H7 (cell line): ENCODE measurements around the gene RNPS1. TPM values are rescaled to one million over a fixed set of nuclear protein-coding genes. Genes with fewer than 3 reads are reported as not detected.

ENCODE experiments used
- DNase-seq: peaks from one replicate; pipeline ENCODE4 v3.0.0; 2012
- H3K27me3 ChIP-seq: 2 replicates; pipeline ENCODE4 v1.6.0; 2011; ENCODE audit warnings: mild to moderate bottlenecking, low read length; ENCODE audit not compliant: control insufficient read depth, insufficient read depth
- H3K36me3 ChIP-seq: replicated peaks from 2 replicates; pipeline ENCODE4 v1.5.1; 2011; ENCODE audit warnings: low read length; ENCODE audit not compliant: control insufficient read depth, insufficient read depth
- H3K4me3 ChIP-seq: 2 replicates; pipeline ENCODE4 v1.5.1; 2011; ENCODE audit warnings: low read depth, mild to moderate bottlenecking, control low read depth, low read length, moderate library complexity; ENCODE audit not compliant: insufficient read depth
- total RNA-seq: library from RNA; depleted of rRNA; stranded (reverse); fragments of >200 nt; shearing (Covaris generic); gene quantifications from 2 replicates; pipeline ENCODE4 v1.2.3, GENCODE V29; 2014

The RNPS1 gene
- total RNA-seq, 1 experiment from 2014 or later, result 282 TPM

DNA sequence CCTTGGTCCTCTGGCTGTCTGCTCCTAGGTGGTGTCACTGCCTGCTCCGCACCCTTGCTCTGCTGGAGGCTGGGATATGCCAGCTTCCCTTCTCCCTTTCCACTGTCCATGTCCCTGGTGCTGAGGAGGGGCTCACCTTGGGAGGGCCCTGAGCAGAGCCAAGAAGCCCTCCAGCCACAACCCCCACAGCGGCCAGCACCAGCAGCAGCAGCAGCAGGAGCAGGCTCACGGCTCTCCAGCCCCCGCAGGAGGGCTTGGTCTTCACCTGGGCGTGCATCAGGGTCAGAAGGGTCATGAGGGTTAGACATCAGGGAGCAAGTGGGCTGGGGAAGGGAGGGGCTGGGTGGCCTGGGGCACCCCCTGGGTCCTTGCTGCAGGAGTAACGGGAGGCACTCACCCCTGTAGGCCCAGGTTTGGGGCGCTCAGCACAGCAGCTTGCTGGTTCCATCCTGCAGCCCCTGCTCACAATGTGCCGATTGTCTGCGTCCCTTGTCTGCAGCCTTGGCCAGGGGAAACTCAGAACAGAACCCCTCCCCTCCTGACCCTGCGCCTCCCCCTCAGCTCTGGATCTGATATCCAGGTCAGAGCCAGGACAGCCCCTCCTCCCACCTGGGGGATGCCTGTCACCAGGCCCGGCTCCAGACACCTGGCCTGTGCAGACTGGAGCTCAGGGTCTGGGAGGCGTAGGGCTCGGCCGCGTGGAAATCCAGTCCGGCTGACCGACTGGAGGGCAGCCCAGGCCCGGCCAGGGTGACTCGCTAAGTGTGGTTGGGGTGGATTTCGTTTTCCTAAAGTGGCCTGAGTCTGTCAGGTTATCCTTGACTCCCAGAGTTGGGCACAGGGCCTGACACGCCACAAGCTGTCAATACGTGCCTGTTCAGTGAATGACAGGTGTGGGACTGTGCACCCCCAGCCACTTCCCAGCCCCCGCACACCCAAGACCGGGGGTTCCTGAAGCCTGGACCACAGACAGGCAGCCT lies 57.2 kb downstream of the RNPS1 start, which contains the start of gene BRICD5:
BRICD5 (minus strand) TSS at position 478 of the 980 bp plus-strand sequence; CDS start at position 448, 30 bp downstream.
- H3K4me3 ChIP-seq, result no peak within 1 kb of the TSS
- no peaks in the 10 kb centered on the region for H3K27me3 ChIP-seq
- peak; percentile 92 for DNase-seq
- peaks cover 24% of the 10 kb centered on the region for H3K36me3 ChIP-seq

GRCh38 chr16:2210009-2210332 lies 58.0 kb downstream of the RNPS1 start:
- DNase-seq, result no peak
- no peak overlapping the region for H3K4me3 ChIP-seq
- no peaks in the 10 kb centered on the region for H3K27me3 ChIP-seq
- peaks cover 24% of the 10 kb centered on the region for H3K36me3 ChIP-seq

- no peak for DNase-seq
- Histone ChIP-seq H3K4me3 (no peak overlapping the region), H3K36me3 (peaks cover 24% of the 10 kb centered on the region), H3K27me3 (no peaks in the 10 kb centered on the region)
Measured at GRCh38 chr16:2209258-2210008, 58.5 kb downstream of the RNPS1 start.

DNA sequence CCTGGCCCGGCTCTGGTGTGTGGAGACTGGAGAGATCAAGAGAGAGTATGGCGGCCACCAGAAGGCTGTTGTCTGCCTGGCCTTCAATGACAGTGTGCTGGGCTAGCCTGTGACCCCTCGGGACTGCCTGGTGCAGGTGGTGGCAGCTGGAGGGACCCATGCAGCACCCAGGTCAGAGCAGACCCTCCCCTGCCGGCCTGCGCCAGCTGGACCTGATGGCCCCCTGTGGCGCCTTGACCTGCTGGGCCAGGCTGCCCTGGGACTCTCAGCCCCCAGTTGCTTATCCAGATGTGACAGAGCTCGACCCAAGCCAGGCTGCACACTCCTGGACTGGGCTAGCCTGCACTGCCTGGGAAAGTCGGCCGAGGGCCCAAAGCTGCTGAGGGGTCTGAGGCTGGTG lies 59.2 kb downstream of the RNPS1 start:
- peaks cover 24% of the 10 kb centered on the region for H3K36me3 ChIP-seq
- no peak overlapping the region for H3K4me3 ChIP-seq
- H3K27me3 ChIP-seq, result no peaks in the 10 kb centered on the region
- DNase-seq, result no peak

GRCh38 chr16:2208308-2208707 lies 59.6 kb downstream of the RNPS1 start:
- no peak overlapping the region for H3K4me3 ChIP-seq
- DNase-seq, result no peak
- H3K36me3 ChIP-seq, result peaks cover 22% of the 10 kb centered on the region
- H3K27me3 ChIP-seq, result no peaks in the 10 kb centered on the region

- Histone ChIP-seq H3K36me3 (peaks cover 21% of the 10 kb centered on the region), H3K27me3 (no peaks in the 10 kb centered on the region), H3K4me3 (no peak overlapping the region)
- no peak for DNase-seq
Measured at GRCh38 chr16:2207872-2208271, 60.1 kb downstream of the RNPS1 start.

DNA sequence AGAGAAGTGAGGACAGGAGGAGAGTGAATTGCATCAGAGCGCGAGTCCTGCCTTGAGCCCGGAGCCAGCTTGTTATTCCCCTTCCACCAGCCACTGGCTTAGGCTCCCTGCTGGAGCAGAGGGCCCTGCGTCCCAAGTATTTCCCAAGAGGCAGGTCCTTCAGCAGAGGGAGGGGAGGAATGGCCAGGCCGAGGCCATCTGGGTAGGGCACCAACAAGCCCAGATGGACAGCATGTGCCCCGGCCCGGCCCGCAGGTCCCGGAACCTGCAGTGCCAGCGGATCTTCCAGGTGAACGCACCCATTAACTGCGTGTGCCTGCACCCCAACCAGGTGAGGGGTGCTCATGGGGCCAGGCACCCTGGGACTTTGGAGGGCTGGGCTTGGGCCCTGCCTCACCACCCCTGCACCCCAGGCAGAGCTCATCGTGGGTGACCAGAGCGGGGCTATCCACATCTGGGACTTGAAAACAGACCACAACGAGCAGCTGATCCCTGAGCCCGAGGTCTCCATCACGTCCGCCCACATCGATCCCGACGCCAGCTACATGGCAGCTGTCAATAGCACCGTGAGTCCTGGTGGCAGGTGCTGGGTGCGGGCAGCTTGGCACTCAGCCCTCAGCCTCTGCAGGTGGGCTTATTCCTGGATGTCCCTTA lies 61.0 kb downstream of the RNPS1 start:
- H3K4me3 ChIP-seq, result no peak overlapping the region
- DNase-seq, result no peak
- no peaks in the 10 kb centered on the region for H3K27me3 ChIP-seq
- H3K36me3 ChIP-seq, result peaks cover 14% of the 10 kb centered on the region

DNA sequence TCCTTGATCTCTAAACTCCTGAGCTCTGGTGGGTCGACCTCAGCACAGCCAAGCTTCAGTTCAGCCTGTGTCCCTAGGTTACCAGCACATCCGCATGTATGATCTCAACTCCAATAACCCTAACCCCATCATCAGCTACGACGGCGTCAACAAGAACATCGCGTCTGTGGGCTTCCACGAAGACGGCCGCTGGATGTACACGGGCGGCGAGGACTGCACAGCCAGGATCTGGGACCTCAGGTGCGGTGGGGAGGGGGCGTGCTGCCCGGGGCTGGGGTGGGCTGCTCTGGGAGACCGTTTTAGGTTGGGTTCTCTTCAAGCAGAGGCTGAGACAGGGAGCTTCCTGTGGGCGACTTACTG lies 61.5 kb downstream of the RNPS1 start:
- H3K4me3 ChIP-seq, result peak overlapping the region; percentile 92
- no peak for DNase-seq

DNA sequence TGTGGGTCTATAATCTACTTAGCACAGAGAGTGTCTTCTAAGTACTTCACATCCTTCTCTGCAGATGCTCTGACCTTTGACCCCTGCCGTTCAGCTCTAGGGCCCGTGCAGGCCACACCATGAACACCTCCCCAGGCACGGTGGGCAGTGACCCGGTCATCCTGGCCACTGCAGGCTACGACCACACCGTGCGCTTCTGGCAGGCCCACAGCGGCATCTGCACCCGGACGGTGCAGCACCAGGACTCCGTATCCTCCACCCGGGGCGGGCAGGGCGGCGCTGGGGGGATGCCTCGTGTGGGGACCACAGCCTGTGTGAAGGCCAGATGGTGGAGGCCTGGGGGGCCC lies 62.0 kb downstream of the RNPS1 start:
- peak; percentile 81 for DNase-seq

More for the DNA sequence above, 61.5 kb downstream of the RNPS1 start:
- no peaks in the 10 kb centered on the region for H3K27me3 ChIP-seq
- H3K36me3 ChIP-seq, result peaks cover 13% of the 10 kb centered on the region

DNA sequence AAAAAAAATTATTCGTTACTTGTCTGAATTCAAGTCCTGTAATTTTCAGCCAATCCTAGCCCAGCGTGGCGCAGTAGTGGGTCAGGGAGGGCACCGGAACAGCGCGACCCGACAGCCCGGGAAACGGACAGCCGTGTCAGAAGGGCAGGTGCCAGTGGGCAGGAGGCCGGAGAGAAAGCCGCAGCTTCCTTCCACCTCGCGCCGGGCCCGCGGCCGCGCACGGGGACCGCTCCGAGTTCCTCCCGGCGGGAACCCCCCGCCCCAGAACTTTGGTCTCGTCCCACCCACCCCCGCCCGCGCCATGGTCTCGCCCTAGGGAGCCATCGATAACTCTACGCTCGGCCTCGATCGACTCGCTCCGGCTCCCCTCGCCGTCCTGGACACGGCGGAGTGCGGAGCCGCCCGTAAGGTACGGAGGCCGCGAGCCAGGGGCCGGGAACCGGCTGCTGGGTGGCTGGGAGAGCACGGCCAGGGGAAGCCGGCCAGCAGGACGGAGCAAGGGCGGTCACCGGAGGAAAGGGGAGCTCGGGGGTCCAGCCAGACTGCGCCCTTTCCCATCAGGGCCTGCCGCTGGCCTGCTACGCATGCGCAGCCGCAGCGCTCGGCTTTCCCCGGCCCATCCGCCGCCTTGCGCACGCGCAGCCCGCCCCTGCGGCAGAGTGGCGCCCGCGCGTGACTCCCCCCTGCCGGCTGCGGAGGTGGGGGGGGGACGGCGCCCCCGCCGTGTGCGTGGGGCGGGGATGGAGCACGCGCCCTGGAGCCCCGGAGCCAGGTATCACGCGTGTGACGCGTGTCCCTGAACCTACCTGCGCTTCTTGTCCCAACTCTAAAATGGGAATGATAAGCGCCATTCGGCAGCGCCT lies 62.6 kb downstream of the RNPS1 start, which contains the start of gene MLST8:
MLST8 (plus strand) TSS at position 351 of the 863 bp plus-strand sequence. CDS start 632 bp downstream, outside the sequence.
- peak; percentile 100 for DNase-seq
- peaks cover 13% of the 10 kb centered on the region for H3K36me3 ChIP-seq
- H3K27me3 ChIP-seq, result no peaks in the 10 kb centered on the region
- H3K4me3 ChIP-seq, result peak within 1 kb of the TSS; percentile 92

More for the DNA sequence above, 62.0 kb downstream of the RNPS1 start:
- H3K4me3 ChIP-seq, result peak overlapping the region; percentile 92
- peaks cover 13% of the 10 kb centered on the region for H3K36me3 ChIP-seq
- H3K27me3 ChIP-seq, result no peaks in the 10 kb centered on the region

DNA sequence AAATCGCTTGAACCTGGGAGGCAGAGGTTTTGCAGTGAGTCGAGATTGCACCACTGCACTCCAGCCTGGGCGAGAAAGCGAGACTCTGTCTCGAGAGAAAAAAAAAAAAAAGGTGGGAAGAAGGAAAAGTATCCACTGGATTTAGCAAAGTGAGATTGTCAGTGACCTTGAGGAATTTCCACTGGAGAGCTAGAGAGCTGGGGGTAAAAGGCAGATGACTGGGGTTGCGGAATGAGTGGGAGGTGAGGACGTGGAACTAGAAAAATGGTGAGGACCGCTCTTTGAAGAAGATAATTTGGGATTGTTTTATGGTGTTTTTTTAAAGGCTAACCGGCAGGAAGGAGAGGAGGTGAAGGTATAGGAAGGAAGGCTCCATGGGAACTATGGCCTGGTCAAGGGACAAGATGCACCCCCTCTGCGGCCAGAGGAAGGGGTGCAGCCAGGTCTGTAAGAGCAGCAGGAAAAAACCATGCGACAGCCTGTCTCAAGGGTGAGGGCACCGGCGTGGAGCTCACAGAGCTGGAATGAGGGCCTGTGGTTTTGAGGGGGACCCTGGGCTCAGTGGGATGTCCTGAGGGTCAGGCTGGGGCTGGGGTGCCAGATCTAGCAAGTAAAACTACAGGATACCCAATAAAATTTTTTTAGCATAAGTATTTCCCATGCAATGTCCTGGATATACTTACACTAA lies 63.4 kb downstream of the RNPS1 start:
- peak overlapping the region; percentile 92 for H3K4me3 ChIP-seq
- H3K27me3 ChIP-seq, result peaks cover 3% of the 10 kb centered on the region; the same call in 1 of the 2 replicates
- H3K36me3 ChIP-seq, result peaks cover 13% of the 10 kb centered on the region
- DNase-seq, result no peak
